IMR-90 (cell line): ENCODE measurements around the gene NLRC5. TPM values are rescaled to one million over a fixed set of nuclear protein-coding genes. Genes with fewer than 3 reads are reported as not detected.
"Not testable (repeated sequence)": the region's sequence is repeated elsewhere in the genome, so short reads cannot be mapped to it uniquely, and the experiment has no call there.

Experiments used
- ATAC-seq: fragments of 200-7000 bp; cut with Tn5 transposase; 2 replicates; pipeline ENCODE4 v1.9.1; 2020; ENCODE audit warnings: low read depth, mild to moderate bottlenecking, moderate library complexity
- BruUV-seq: library from RNA; stranded (reverse); fragments of 400-500 nt; replicated peaks from 2 replicates; lab custom pipeline; 2021; lab: Mats Ljungman, UMichigan
- CTCF ChIA-PET: fragments of 300-600 bp; formaldehyde crosslinking; extraction: SDS; loops from one replicate; lab custom pipeline; 2021; ENCODE audit warnings: antibody characterized with exemption; lab: Yijun Ruan, JAX
- POLR2A ChIA-PET: fragments of 300-600 bp; sonication (Branson Sonifier 250); formaldehyde crosslinking; loops from one replicate; lab custom pipeline; 2022; ENCODE audit warnings: antibody characterized with exemption; ENCODE audit not compliant: unreplicated experiment; lab: Charles Lee
- DNase-seq: peaks from one replicate; pipeline ENCODE4 v3.0.0; 2013
- H2AFZ ChIP-seq: replicated peaks from 2 replicates; pipeline ENCODE3; 2013; ENCODE audit warnings: low read length, mild to moderate bottlenecking; ENCODE audit not compliant: poor library complexity
- H2AK5ac ChIP-seq: 2 replicates; pipeline ENCODE4 v1.6.1; 2013; ENCODE audit warnings: low read depth, low read length, inconsistent platforms
- H2AK9ac ChIP-seq: replicated peaks from 2 replicates; pipeline ENCODE3; 2013; ENCODE audit warnings: mild to moderate bottlenecking, low read depth, low read length, moderate library complexity; ENCODE audit not compliant: poor library complexity
- H2BK120ac ChIP-seq: 2 replicates; pipeline ENCODE4 v1.6.1; 2013; ENCODE audit warnings: low read depth, low read length, inconsistent platforms
- H2BK15ac ChIP-seq: 3 replicates; pipeline ENCODE4 v1.6.1; 2013; ENCODE audit warnings: low read depth, low read length, inconsistent platforms
- H2BK20ac ChIP-seq: 2 replicates; pipeline ENCODE4 v1.6.1; 2013; ENCODE audit warnings: low read depth, mild to moderate bottlenecking, inconsistent platforms, low read length, moderate library complexity
- H2BK5ac ChIP-seq: 2 replicates; pipeline ENCODE4 v1.6.1; 2013; ENCODE audit warnings: mild to moderate bottlenecking, low read depth, low read length, inconsistent platforms; ENCODE audit not compliant: poor library complexity, severe bottlenecking
- H3K14ac ChIP-seq: replicated peaks from 2 replicates; pipeline ENCODE4 v1.6.1; 2013; ENCODE audit warnings: low read depth, low read length, inconsistent platforms
- H3K18ac ChIP-seq: 2 replicates; pipeline ENCODE4 v1.6.1; 2013; ENCODE audit warnings: low read depth, low read length, control low read depth
- H3K23ac ChIP-seq: 2 replicates; pipeline ENCODE4 v1.6.1; 2013; ENCODE audit warnings: low read depth, low read length, inconsistent platforms
- H3K27ac ChIP-seq: 2 replicates; pipeline ENCODE4 v1.5.1; 2013; ENCODE audit warnings: mild to moderate bottlenecking, control low read depth, low read length; ENCODE audit not compliant: insufficient read depth
- H3K27me3 ChIP-seq: 2 replicates; pipeline ENCODE4 v1.6.1; 2013; ENCODE audit warnings: low read length; ENCODE audit not compliant: control insufficient read depth, insufficient read depth
- H3K36me3 ChIP-seq: 2 replicates; pipeline ENCODE4 v1.6.1; 2013; ENCODE audit warnings: low read length, mixed read lengths; ENCODE audit not compliant: control insufficient read depth, insufficient read depth
- H3K4ac ChIP-seq: 2 replicates; pipeline ENCODE4 v1.6.1; 2013; ENCODE audit warnings: low read depth, low read length, inconsistent platforms
- H3K4me1 ChIP-seq: 2 replicates; pipeline ENCODE4 v1.6.1; 2013; ENCODE audit warnings: low read length, mixed read lengths; ENCODE audit not compliant: control insufficient read depth, insufficient read depth
- H3K4me2 ChIP-seq: 2 replicates; pipeline ENCODE4 v1.6.1; 2013; ENCODE audit warnings: low read depth, mild to moderate bottlenecking, control low read depth, low read length, moderate library complexity
- H3K4me3 ChIP-seq: 2 replicates; pipeline ENCODE4 v1.5.1; 2013; ENCODE audit warnings: low read depth, mild to moderate bottlenecking, control low read depth, low read length, moderate library complexity; ENCODE audit not compliant: insufficient read depth
- H3K56ac ChIP-seq: 2 replicates; pipeline ENCODE4 v1.6.1; 2013; ENCODE audit warnings: low read length, inconsistent platforms; ENCODE audit not compliant: insufficient read depth; ENCODE audit errors: extremely low read depth
- H3K79me1 ChIP-seq, 2 experiments: 2 replicates each; pipeline ENCODE4 v1.6.1; 2013; ENCODE audit warnings: low read length in 2 of 2, inconsistent platforms in 1 of 2, low read depth in 1 of 2
- H3K9ac ChIP-seq: 2 replicates; pipeline ENCODE4 v1.6.1; 2013; ENCODE audit warnings: low read depth, low read length, control low read depth
- H3K9me1 ChIP-seq: 2 replicates; pipeline ENCODE4 v1.6.1; 2013; ENCODE audit warnings: low read length, inconsistent platforms; ENCODE audit not compliant: insufficient read depth
- H3K9me3 ChIP-seq: 2 replicates; pipeline ENCODE4 v1.6.1; 2013; ENCODE audit warnings: low read length; ENCODE audit not compliant: control insufficient read depth, insufficient read depth
- H4K20me1 ChIP-seq: 2 replicates; pipeline ENCODE4 v1.6.1; 2013; ENCODE audit warnings: low read length, inconsistent platforms; ENCODE audit not compliant: insufficient read depth
- H4K5ac ChIP-seq: 2 replicates; pipeline ENCODE4 v1.6.1; 2013; ENCODE audit warnings: mild to moderate bottlenecking, low read depth, low read length, control low read depth
- H4K8ac ChIP-seq, 2 experiments: 2 replicates each; pipeline ENCODE4 v1.6.1; 2013; ENCODE audit warnings: low read depth in 2 of 2, low read length in 2 of 2, control low read depth in 1 of 2, inconsistent platforms in 1 of 2
- H4K91ac ChIP-seq: 2 replicates; pipeline ENCODE4 v1.6.1; 2013; ENCODE audit warnings: low read depth, low read length, inconsistent platforms; ENCODE audit not compliant: insufficient read depth
- CEBPB ChIP-seq: IDR thresholded peaks from 2 replicates; pipeline ENCODE4 v1.6.1; 2012; ENCODE audit warnings: low read depth, low read length, improper control_type of control experiment
- FOS ChIP-seq: fragments of 150-350 bp; IDR thresholded peaks from 2 replicates; pipeline ENCODE4 v1.6.1; 2016; ENCODE audit warnings: low read depth, low read length
- WGBS, 2 experiments: methylation state at CpG; one replicate each; pipeline versions ENCODE4 v1.1.5 to v1.1.7; 2013; ENCODE audit warnings: missing lambda C conversion rate in 2 of 2; ENCODE audit not compliant: insufficient read length in 1 of 2; ENCODE audit errors: extremely low coverage in 2 of 2; 5-methylcytosine and 5-hydroxymethylcytosine counted together
- dilution Hi-C: fragments of 300-500 bp; cut with HindIII; formaldehyde crosslinking; loops from one replicate; pipeline ENCODE4 v1.14.3; 2018; ENCODE audit warnings: low sequenced_read_pairs; ENCODE audit not compliant: unreplicated experiment
- in situ Hi-C: fragments of 300-500 bp; cut with MboI; formaldehyde crosslinking; loops from 3 replicates; pipeline ENCODE4 v1.14.3; 2019; ENCODE audit warnings: low sequenced_read_pairs, inconsistent platforms, mixed read lengths
- intact Hi-C: fragments of 100-400 bp; cut with micrococcal nuclease; formaldehyde crosslinking; loops from 2 replicates; pipeline ENCODE4 v1.10.0; 2022
- polyA plus RNA-seq, 3 experiments: library from polyadenylated mRNA; depleted of rRNA; stranded (reverse); fragments of >200 nt; gene quantifications; 2 replicates each; pipeline ENCODE4 v1.2.3, GENCODE V29; 2012; ENCODE audit warnings: low replicate concordance in 1 of 3
- total RNA-seq: library from RNA; depleted of rRNA; stranded (reverse); fragments of >200 nt; gene quantifications from 2 replicates; pipeline ENCODE4 v1.2.3, GENCODE V29; 2012

Gene NLRC5
- total and polyA plus RNA-seq, 2 of the 4 experiments (the other 2 are of a cell fraction) = 9.1 to 14.9 TPM

- CTCF ChIA-PET, H3K9me3 ChIP-seq, H2BK120ac ChIP-seq, H3K27ac ChIP-seq, H3K14ac ChIP-seq, H2BK15ac ChIP-seq, H4K20me1 ChIP-seq, H3K4ac ChIP-seq, H2AFZ ChIP-seq, in situ Hi-C loops, H3K4me2 ChIP-seq, dilution Hi-C loops, H4K91ac ChIP-seq, H3K27me3 ChIP-seq, H2AK9ac ChIP-seq, BruUV-seq, H3K4me3 ChIP-seq, H3K36me3 ChIP-seq, H3K4me1 ChIP-seq, H3K18ac ChIP-seq, POLR2A ChIA-PET, H4K5ac ChIP-seq, H2BK20ac ChIP-seq, H3K56ac ChIP-seq, H2AK5ac ChIP-seq, H4K8ac ChIP-seq, H3K9ac ChIP-seq, H3K23ac ChIP-seq, H2BK5ac ChIP-seq, intact Hi-C loops: not testable (repeated sequence)
- DNase-seq (peak; percentile 53), ATAC-seq (peak; percentile 56)
- H3K9me1 ChIP-seq = peaks cover 15% of the 10 kb centered on the region; the same call in 1 of the 2 replicates
- H3K79me1 ChIP-seq = peaks cover 5 to 37% of the 10 kb centered on the region in 2 experiments; a peak in 2 of 4 replicates
- TF ChIP-seq FOS (0 out of 2 replicates have a peak, but pooled peaks have one; percentile 6), CEBPB (0 out of 2 replicates have a peak, but pooled peaks have one; percentile 14)
- WGBS, 2 experiments = 43% methylated on average over 2 of the region's 6 CpGs; no CpG with 5 or more reads in 1 of the 2 experiments
These were observed 110.6 kb downstream of the NLRC5 start for GRCh38 chr16:57099965-57100364.
